ENCODE results near the gene OAF. TPM values are rescaled to one million over a fixed set of nuclear protein-coding genes. Genes with fewer than 3 reads are reported as not detected.

The OAF gene
- total RNA-seq, 2 donors from 2014 or later: 14.5 to 17.4 TPM

DNA sequence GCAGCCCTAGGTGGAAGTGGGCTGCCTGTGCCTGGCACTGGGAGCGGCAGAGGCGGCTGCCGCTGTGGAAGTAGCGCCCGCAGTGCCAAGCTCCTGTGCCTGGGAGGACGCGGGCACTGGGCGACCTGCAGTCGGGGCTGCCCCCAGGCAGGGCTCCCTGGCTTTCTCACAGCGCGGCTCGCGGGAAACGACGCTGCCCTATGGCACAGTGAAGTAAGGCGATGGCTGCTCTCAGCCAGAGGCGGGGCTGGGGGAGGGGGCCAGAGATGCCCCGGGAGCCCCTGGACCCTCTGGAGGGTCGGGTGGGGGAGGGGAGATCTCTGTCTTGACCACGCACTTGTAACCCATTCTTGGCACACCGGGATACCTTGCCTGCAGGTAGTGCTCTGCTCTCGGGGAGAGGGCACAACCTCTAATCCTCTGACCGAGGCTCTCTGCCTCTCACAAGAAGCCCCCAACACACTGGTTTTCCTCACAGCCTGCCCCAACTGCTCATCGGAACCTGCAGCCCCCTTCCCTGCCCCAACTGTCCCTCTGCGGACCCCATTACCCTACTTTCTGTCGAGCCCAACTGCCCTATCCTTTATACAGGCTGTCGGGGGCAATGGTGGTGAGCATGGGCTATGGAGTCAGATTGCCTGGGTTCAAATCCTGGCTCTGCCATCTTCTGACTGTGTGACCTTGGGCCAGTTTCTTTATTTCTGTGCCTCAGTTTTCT lies 40.7 kb upstream of the OAF start:
- DNase-seq (ENCODE audit: low spot score): no peak
- Histone ChIP-seq H3K9me3 (no peaks in the 10 kb centered on the region), H3K4me1 (replicated peaks) (no peaks in the 10 kb centered on the region), H3K4me3 (no peak overlapping the region), H3K27me3 (replicated peaks; ENCODE audit: insufficient read depth) (no peaks in the 10 kb centered on the region), H3K36me3 (no peaks in the 10 kb centered on the region), H3K27ac (no peak overlapping the region)
- TF ChIP-seq, protein P1, sequence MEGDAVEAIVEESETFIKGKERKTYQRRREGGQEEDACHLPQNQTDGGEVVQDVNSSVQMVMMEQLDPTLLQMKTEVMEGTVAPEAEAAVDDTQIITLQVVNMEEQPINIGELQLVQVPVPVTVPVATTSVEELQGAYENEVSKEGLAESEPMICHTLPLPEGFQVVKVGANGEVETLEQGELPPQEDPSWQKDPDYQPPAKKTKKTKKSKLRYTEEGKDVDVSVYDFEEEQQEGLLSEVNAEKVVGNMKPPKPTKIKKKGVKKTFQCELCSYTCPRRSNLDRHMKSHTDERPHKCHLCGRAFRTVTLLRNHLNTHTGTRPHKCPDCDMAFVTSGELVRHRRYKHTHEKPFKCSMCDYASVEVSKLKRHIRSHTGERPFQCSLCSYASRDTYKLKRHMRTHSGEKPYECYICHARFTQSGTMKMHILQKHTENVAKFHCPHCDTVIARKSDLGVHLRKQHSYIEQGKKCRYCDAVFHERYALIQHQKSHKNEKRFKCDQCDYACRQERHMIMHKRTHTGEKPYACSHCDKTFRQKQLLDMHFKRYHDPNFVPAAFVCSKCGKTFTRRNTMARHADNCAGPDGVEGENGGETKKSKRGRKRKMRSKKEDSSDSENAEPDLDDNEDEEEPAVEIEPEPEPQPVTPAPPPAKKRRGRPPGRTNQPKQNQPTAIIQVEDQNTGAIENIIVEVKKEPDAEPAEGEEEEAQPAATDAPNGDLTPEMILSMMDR (IDR thresholded peaks at IDR 0.05): no peak
- no peak for TF ChIP-seq POLR2A (IDR thresholded peaks at IDR 0.05)
- no peak for TF ChIP-seq POLR2AphosphoS5 (IDR thresholded peaks at IDR 0.05)
- WGBS: 66% methylated on average over 25 of the region's 27 CpGs
- intact Hi-C loops (cut with DNase I): loop anchor here (5.0 kb wide), 2 partner anchors 132 to 503 kb away; no protein-coding TSS in a partner anchor

DNA sequence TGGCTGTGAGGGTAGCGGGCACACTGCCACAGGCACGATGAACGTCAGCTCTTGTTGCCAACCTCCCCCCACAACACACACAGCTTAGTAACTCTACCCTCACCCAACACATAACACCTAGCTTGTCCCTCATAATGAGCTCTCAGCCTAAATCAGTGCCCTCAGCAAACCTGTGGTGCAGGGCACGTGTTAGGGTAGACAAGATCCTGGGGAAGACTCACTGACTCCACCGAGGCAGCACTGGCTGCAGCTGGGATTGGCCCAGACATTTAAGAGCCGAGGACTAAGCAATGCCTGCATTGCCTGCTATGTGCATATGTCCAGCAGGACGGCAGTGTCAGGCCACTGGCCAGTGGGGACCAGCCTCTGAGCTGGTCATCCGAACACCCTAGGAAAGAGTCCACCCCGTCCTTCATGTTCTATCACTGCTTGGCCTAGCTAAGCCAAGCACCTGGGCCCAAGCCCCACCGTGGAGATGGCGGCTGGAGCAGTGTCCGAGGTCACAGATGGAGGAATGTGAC lies 40.0 kb upstream of the OAF start:
- intact Hi-C loops (cut with DNase I): loop anchor here (5.0 kb wide), 1 partner anchor 132 kb away; no protein-coding TSS in a partner anchor
- WGBS: 88% methylated on average over 12 of the region's 12 CpGs
- Histone ChIP-seq H3K27me3 (replicated peaks; ENCODE audit: insufficient read depth) (no peaks in the 10 kb centered on the region), H3K4me3 (no peak overlapping the region), H3K4me1 (replicated peaks) (no peaks in the 10 kb centered on the region), H3K9me3 (no peaks in the 10 kb centered on the region), H3K36me3 (no peaks in the 10 kb centered on the region), H3K27ac (no peak overlapping the region)
- TF ChIP-seq POLR2AphosphoS5 (IDR thresholded peaks at IDR 0.05): no peak
- TF ChIP-seq, protein P1 (IDR thresholded peaks at IDR 0.05): no peak
- no peak for TF ChIP-seq POLR2A (IDR thresholded peaks at IDR 0.05)
- no peak for DNase-seq (ENCODE audit: low spot score)

DNA sequence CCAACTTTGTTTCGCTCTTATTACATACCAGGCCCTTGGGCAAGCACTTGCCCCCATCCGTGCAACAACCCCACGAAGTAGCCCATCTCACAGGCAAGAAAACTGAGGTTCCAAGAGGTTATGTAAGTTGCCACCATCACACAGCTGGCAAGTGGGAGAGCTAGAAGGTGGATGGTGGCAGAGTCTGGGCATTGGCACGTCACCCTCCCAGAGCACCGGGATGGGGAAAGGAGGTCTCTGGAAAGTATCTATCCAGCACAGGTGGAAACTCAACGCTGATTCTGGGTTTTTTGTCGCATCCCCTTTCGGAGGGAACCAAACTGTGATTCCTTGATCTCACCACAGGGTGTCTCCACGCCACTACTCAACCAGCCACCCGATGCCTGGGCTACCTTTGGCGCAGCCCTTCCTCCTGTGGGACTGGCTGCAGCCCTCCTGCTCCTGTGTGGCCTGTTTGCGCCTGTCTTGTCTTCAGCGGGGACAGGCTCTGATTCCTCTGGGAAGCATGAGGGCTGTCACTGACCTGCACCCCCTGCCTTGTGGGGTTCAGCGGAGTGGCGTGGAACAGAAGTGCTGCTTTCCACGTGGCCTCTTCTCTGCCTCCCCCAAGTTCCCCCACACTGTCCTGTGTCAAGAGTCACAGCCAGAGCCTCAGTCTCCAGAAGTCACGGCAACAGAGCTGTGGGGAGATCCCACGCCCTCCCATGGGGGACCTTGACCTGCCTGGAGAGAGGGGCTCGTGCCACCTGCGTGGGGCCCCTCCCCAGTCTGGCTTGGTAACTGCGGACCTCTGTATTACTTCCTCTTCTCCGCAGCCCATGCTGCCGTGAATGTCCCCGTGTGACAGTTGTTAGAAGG lies 38.5 kb upstream of the OAF start:
- Histone ChIP-seq H3K9me3 (no peaks in the 10 kb centered on the region), H3K36me3 (no peaks in the 10 kb centered on the region), H3K27ac (no peak overlapping the region), H3K27me3 (replicated peaks; ENCODE audit: insufficient read depth) (no peaks in the 10 kb centered on the region), H3K4me3 (no peak overlapping the region), H3K4me1 (replicated peaks) (no peaks in the 10 kb centered on the region)
- 38% methylated on average over 24 of the region's 24 CpGs for WGBS
- TF ChIP-seq POLR2A (IDR thresholded peaks at IDR 0.05) (no peak), POLR2AphosphoS5 (IDR thresholded peaks at IDR 0.05) (peak; percentile 62)
- TF ChIP-seq, protein P1 (IDR thresholded peaks at IDR 0.05): peak; percentile 62 to 94 (median 92)
- intact Hi-C loops (cut with DNase I): loop anchor here (2.0 to 5.0 kb wide), 2 partner anchors 59 to 130 kb away; no protein-coding TSS in a partner anchor
- DNase-seq (ENCODE audit: low spot score): peak; percentile 67

DNA sequence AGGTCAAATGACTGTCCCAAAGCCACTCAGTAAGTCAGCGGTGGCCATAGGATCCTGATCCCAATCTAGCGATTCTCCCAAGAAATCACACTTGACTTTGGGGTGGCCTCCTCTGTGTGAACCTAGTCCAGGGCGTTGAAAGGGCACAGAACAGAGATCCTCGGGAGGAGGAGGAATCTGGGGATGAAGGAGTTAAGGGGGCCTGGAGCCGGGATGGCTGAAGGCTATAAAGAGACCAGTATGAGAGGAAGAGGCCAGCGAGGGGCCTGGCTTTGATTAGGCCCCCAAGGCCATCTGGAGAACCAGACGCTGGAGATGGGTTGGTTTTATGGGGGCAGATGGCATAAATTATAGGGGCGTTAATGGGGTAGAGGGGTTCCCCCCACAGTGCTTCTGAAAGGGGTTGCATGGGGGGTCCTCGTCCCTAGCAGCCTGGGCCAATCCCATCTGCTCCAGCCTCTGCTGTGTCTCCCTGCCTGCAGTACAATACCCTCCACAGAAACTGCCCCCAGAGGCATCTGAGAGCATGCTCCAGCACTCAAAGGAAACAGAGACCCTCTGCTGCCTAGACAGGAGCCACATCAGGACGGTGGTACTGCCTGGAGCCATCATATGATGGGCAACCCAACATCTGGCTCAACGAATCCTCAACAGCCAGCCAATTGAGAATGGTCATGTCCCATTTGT lies 37.7 kb upstream of the OAF start:
- intact Hi-C loops (cut with DNase I): loop anchor here (2.0 to 5.0 kb wide), 2 partner anchors 58 to 129 kb away; no protein-coding TSS in a partner anchor
- Histone ChIP-seq H3K4me3 (no peak overlapping the region), H3K4me1 (replicated peaks) (no peaks in the 10 kb centered on the region), H3K27ac (no peak overlapping the region), H3K9me3 (no peaks in the 10 kb centered on the region), H3K36me3 (no peaks in the 10 kb centered on the region), H3K27me3 (replicated peaks; ENCODE audit: insufficient read depth) (no peaks in the 10 kb centered on the region)
- no peak for TF ChIP-seq POLR2A (IDR thresholded peaks at IDR 0.05)
- no peak for TF ChIP-seq POLR2AphosphoS5 (IDR thresholded peaks at IDR 0.05)
- TF ChIP-seq, protein P1 (IDR thresholded peaks at IDR 0.05): no peak
- 79% methylated on average over 11 of the region's 11 CpGs for WGBS
- DNase-seq (ENCODE audit: low spot score): no peak
